KMS-11 (cell line): Measurements from ENCODE around the gene AADACL2.

Source experiments
- H2AFZ ChIP-seq: fragments of 200-600 bp; sonication (generic); 2 replicates; pipeline ENCODE4 v1.6.1; 2016; ENCODE audit warnings: antibody characterized with exemption, mixed run types, low read depth
- H3K27ac ChIP-seq: fragments of 200-600 bp; sonication (generic); 2 replicates; pipeline ENCODE4 v1.6.1; 2016; ENCODE audit warnings: mild to moderate bottlenecking, mixed run types
- H3K27me3 ChIP-seq: fragments of 200-600 bp; sonication (generic); 2 replicates; pipeline ENCODE4 v1.6.1; 2017; ENCODE audit warnings: mild to moderate bottlenecking, low read depth, mixed run types, moderate library complexity; ENCODE audit not compliant: insufficient read depth
- H3K36me3 ChIP-seq: fragments of 200-600 bp; sonication (generic); 2 replicates; pipeline ENCODE4 v1.6.1; 2017; ENCODE audit warnings: mild to moderate bottlenecking, mixed run types; ENCODE audit not compliant: insufficient read depth
- H3K4me1 ChIP-seq: fragments of 200-600 bp; sonication (generic); 2 replicates; pipeline ENCODE4 v1.6.1; 2016; ENCODE audit warnings: mild to moderate bottlenecking, low read depth, mixed run types; ENCODE audit not compliant: poor library complexity, severe bottlenecking
- H3K4me2 ChIP-seq: fragments of 200-600 bp; sonication (generic); 2 replicates; pipeline ENCODE4 v1.7.0; 2016; ENCODE audit warnings: mild to moderate bottlenecking, mixed run types
- H3K4me3 ChIP-seq: fragments of 200-600 bp; sonication (generic); IDR thresholded peaks from 2 replicates; pipeline ENCODE4 v1.6.1; 2017; ENCODE audit warnings: low read depth, low read length, mixed read lengths; ENCODE audit not compliant: insufficient read depth
- H3K79me2 ChIP-seq: fragments of 200-600 bp; sonication (generic); 2 replicates; pipeline ENCODE4 v1.6.1; 2016; ENCODE audit warnings: low read depth, mixed run types; ENCODE audit not compliant: insufficient read depth
- H3K9ac ChIP-seq: fragments of 200-600 bp; sonication (generic); 2 replicates; pipeline ENCODE4 v1.6.1; 2016; ENCODE audit warnings: mild to moderate bottlenecking, mixed run types
- H4K20me1 ChIP-seq: fragments of 200-600 bp; sonication (generic); 2 replicates; pipeline ENCODE4 v1.6.1; 2016; ENCODE audit warnings: mild to moderate bottlenecking, mixed run types; ENCODE audit not compliant: insufficient read depth
- TF ChIP-seq, protein P1 (sequence below): fragments of 200-600 bp; sonication (generic); conservative IDR thresholded peaks from 2 replicates; pipeline ENCODE4 v1.6.1; 2017; ENCODE audit warnings: low read depth, mild to moderate bottlenecking, antibody characterized with exemption, low read length, moderate library complexity, mixed read lengths

AADACL2 gene

DNA sequence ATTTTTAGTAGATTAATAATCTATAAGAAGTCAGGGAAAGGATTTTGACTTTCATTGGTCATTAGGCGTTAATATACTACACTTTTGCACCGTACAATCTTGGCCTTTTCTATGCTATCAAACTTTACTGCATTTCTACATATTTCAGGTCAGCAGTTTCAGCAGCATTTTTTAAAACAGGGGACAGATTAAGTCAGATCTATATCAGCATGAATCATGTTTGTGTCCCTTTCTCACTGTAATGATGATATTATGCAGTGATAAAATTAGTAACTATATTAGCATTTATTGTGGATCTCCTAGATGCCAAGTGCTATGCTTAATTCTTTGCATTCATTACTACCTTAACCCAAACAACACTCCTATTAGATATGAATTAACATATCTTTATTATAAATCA lies 59.9 kb downstream of the AADACL2 start:
- Histone ChIP-seq H3K9ac (no peak overlapping the region), H3K4me2 (no peak overlapping the region), H2AFZ (no peak overlapping the region), H3K27ac (no peak overlapping the region), H3K4me3 (no peak overlapping the region), H3K27me3 (no peaks in the 10 kb centered on the region), H3K36me3 (no peaks in the 10 kb centered on the region), H3K4me1 (no peaks in the 10 kb centered on the region), H3K79me2 (no peaks in the 10 kb centered on the region), H4K20me1 (no peaks in the 10 kb centered on the region)
- TF ChIP-seq, protein P1, sequence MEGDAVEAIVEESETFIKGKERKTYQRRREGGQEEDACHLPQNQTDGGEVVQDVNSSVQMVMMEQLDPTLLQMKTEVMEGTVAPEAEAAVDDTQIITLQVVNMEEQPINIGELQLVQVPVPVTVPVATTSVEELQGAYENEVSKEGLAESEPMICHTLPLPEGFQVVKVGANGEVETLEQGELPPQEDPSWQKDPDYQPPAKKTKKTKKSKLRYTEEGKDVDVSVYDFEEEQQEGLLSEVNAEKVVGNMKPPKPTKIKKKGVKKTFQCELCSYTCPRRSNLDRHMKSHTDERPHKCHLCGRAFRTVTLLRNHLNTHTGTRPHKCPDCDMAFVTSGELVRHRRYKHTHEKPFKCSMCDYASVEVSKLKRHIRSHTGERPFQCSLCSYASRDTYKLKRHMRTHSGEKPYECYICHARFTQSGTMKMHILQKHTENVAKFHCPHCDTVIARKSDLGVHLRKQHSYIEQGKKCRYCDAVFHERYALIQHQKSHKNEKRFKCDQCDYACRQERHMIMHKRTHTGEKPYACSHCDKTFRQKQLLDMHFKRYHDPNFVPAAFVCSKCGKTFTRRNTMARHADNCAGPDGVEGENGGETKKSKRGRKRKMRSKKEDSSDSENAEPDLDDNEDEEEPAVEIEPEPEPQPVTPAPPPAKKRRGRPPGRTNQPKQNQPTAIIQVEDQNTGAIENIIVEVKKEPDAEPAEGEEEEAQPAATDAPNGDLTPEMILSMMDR: no peak

- no peak overlapping the region for H3K27ac ChIP-seq
- no peak overlapping the region for H3K4me3 ChIP-seq
- TF ChIP-seq, protein P1: no peak
- no peaks in the 10 kb centered on the region for H4K20me1 ChIP-seq
- H3K36me3 ChIP-seq: no peaks in the 10 kb centered on the region
- no peaks in the 10 kb centered on the region for H3K4me1 ChIP-seq
- H3K4me2 ChIP-seq: no peak overlapping the region
- no peaks in the 10 kb centered on the region for H3K27me3 ChIP-seq
- no peak overlapping the region for H2AFZ ChIP-seq
- H3K9ac ChIP-seq: no peak overlapping the region
- no peaks in the 10 kb centered on the region for H3K79me2 ChIP-seq
Measured at GRCh38 chr3:151794080-151794479, 60.4 kb downstream of the AADACL2 start.

DNA sequence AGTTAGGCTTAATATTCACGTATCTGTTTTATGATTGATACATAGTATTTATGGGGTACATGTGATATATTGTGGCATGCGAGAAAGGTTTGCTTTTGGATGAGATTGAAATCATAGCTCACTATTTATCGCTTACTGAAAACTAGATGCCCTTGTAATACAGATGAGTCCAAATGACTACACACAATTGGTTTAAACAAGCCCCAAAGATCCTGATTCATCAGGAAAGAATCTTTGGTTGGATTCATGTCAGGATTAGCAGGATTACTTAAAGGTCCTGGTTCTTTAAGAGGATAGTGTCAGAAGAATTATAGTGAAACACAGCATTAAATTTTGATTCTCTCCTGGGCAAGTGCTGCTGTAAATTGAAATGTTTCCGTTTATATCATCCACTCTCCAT lies 61.5 kb downstream of the AADACL2 start:
- H3K4me2 ChIP-seq: no peak overlapping the region
- H3K9ac ChIP-seq: no peak overlapping the region
- no peaks in the 10 kb centered on the region for H3K4me1 ChIP-seq
- no peaks in the 10 kb centered on the region for H3K36me3 ChIP-seq
- TF ChIP-seq, protein P1: no peak
- H4K20me1 ChIP-seq: no peaks in the 10 kb centered on the region
- H3K27me3 ChIP-seq: no peaks in the 10 kb centered on the region
- H3K79me2 ChIP-seq: no peaks in the 10 kb centered on the region
- no peak overlapping the region for H2AFZ ChIP-seq
- H3K4me3 ChIP-seq: no peak overlapping the region
- H3K27ac ChIP-seq: no peak overlapping the region

GRCh38 chr3:151796105-151796680 lies 62.5 kb downstream of the AADACL2 start:
- Histone ChIP-seq H3K27me3 (no peaks in the 10 kb centered on the region), H3K27ac (no peak overlapping the region), H2AFZ (no peak overlapping the region), H4K20me1 (no peaks in the 10 kb centered on the region), H3K4me1 (no peaks in the 10 kb centered on the region), H3K9ac (no peak overlapping the region), H3K4me3 (no peak overlapping the region), H3K36me3 (no peaks in the 10 kb centered on the region), H3K79me2 (no peaks in the 10 kb centered on the region), H3K4me2 (no peak overlapping the region)
- TF ChIP-seq, protein P1: no peak
